Raji (cell line): ENCODE measurements around the gene HMOX2.

Experiments
- POLR2A ChIP-seq: IDR thresholded peaks from 2 replicates; pipeline ENCODE4 v1.6.1; 2011; ENCODE audit warnings: low read depth, low read length, control low read depth; ENCODE audit not compliant: insufficient read depth

The HMOX2 gene

GRCh38 chr16:4486126-4486893 is 10.1 kb downstream of the HMOX2 start:
- no peak for TF ChIP-seq POLR2A

GRCh38 chr16:4487955-4488498 is 11.8 kb downstream of the HMOX2 start:
- no peak for TF ChIP-seq POLR2A

- no peak for TF ChIP-seq POLR2A
Observed at GRCh38 chr16:4488499-4488967, 12.3 kb downstream of the HMOX2 start.

- TF ChIP-seq POLR2A, result no peak
Observed at GRCh38 chr16:4489030-4489429, 12.8 kb downstream of the HMOX2 start.

GRCh38 chr16:4491898-4492297 is 15.7 kb downstream of the HMOX2 start:
- TF ChIP-seq POLR2A, result no peak

GRCh38 chr16:4494746-4495490 is 18.7 kb downstream of the HMOX2 start:
- TF ChIP-seq POLR2A, result no peak

- TF ChIP-seq POLR2A, result no peak
Observed at GRCh38 chr16:4495766-4496165, 19.6 kb downstream of the HMOX2 start.

GRCh38 chr16:4496305-4496704 is 20.1 kb downstream of the HMOX2 start:
- no peak for TF ChIP-seq POLR2A

- no peak for TF ChIP-seq POLR2A
Observed at GRCh38 chr16:4498546-4499195, 22.5 kb downstream of the HMOX2 start.

GRCh38 chr16:4499196-4499555 is 23.0 kb downstream of the HMOX2 start:
- TF ChIP-seq POLR2A, result no peak

GRCh38 chr16:4500272-4500671 is 24.1 kb downstream of the HMOX2 start:
- no peak for TF ChIP-seq POLR2A

- no peak for TF ChIP-seq POLR2A
Observed at GRCh38 chr16:4501071-4501478, 24.9 kb downstream of the HMOX2 start.

- 0 out of 2 replicates have a peak, but pooled peaks have one; percentile 26 for TF ChIP-seq POLR2A
Observed at GRCh38 chr16:4505356-4506147, 29.4 kb downstream of the HMOX2 start.

GRCh38 chr16:4506450-4506849 is 30.3 kb downstream of the HMOX2 start:
- no peak for TF ChIP-seq POLR2A
